ENCODE results near the gene CFAP74. TPM values are rescaled to one million over a fixed set of nuclear protein-coding genes. Genes with fewer than 3 reads are reported as not detected.

The CFAP74 gene
- total RNA-seq, result not detected

- peaks cover 13% of the 10 kb centered on the region for H3K27me3 ChIP-seq (replicated peaks; ENCODE audit: insufficient read depth)
- no peaks in the 10 kb centered on the region for H3K4me1 ChIP-seq (ENCODE audit: control insufficient read depth in 1 of 2, low read depth in 2 of 2)
- H3K27ac ChIP-seq, result no peak within 1 kb of the TSS
- TF ChIP-seq CTCF (IDR thresholded peaks at IDR 0.05), result no peak
- ATAC-seq (ENCODE audit: insufficient number of reproducible peaks, low FRiP score, low read depth) (no peak), DNase-seq (ENCODE audit: low spot score) (no peak)
- H3K9me3 ChIP-seq, result no peaks in the 10 kb centered on the region
- no peaks in the 10 kb centered on the region for H3K36me3 ChIP-seq
- H3K4me3 ChIP-seq, result no peak within 1 kb of the TSS
Measured at GRCh38 chr1:2003541-2004131, at the start of gene CFAP74. TSS of gene CFAP74 (minus strand) at chr1:2003786. CDS start at chr1:1990956, 12,830 bp downstream.

DNA sequence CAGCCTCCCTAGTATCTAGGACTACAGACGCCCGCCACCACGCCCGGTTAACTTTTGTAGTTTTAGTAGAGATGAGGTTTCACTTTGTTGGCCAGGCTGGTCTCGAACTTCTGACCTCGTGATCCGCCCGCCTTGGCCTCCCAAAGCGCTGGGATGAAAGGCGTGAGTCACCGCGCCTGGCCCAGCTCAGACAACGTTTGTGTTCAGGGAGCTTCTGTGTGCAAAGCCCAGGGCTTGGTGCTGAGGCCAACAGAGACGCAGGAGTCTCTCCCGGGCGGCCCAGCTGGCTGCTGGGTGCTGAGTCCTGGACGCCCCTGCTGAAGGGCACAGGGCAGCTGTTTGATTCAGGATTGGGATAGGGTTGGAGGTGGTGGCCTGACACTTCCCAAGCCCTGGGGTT lies 49.6 kb upstream of the CFAP74 start:
- Histone ChIP-seq H3K4me3 (no peak overlapping the region), H3K27me3 (replicated peaks; ENCODE audit: insufficient read depth) (no peaks in the 10 kb centered on the region), H3K4me1 (ENCODE audit: control insufficient read depth in 1 of 2, low read depth in 2 of 2) (peaks cover 0 to 8% of the 10 kb centered on the region in 2 donors), H3K27ac (no peak overlapping the region), H3K36me3 (no peaks in the 10 kb centered on the region), H3K9me3 (no peaks in the 10 kb centered on the region)
- DNase-seq (ENCODE audit: low spot score) (no peak), ATAC-seq (ENCODE audit: insufficient number of reproducible peaks, low FRiP score, low read depth) (no peak)
- no peak for TF ChIP-seq CTCF (IDR thresholded peaks at IDR 0.05)

- H3K27ac ChIP-seq, result no peak overlapping the region
- H3K27me3 ChIP-seq (replicated peaks; ENCODE audit: insufficient read depth), result no peaks in the 10 kb centered on the region
- TF ChIP-seq CTCF (IDR thresholded peaks at IDR 0.05), result no peak
- peaks cover 0 to 8% of the 10 kb centered on the region in 2 donors for H3K4me1 ChIP-seq (ENCODE audit: control insufficient read depth in 1 of 2, low read depth in 2 of 2)
- H3K9me3 ChIP-seq, result no peaks in the 10 kb centered on the region
- no peaks in the 10 kb centered on the region for H3K36me3 ChIP-seq
- ATAC-seq (ENCODE audit: insufficient number of reproducible peaks, low FRiP score, low read depth) (no peak), DNase-seq (ENCODE audit: low spot score) (no peak)
- H3K4me3 ChIP-seq, result no peak overlapping the region
Measured at GRCh38 chr1:2052756-2053155, 49.2 kb upstream of the CFAP74 start.

DNA sequence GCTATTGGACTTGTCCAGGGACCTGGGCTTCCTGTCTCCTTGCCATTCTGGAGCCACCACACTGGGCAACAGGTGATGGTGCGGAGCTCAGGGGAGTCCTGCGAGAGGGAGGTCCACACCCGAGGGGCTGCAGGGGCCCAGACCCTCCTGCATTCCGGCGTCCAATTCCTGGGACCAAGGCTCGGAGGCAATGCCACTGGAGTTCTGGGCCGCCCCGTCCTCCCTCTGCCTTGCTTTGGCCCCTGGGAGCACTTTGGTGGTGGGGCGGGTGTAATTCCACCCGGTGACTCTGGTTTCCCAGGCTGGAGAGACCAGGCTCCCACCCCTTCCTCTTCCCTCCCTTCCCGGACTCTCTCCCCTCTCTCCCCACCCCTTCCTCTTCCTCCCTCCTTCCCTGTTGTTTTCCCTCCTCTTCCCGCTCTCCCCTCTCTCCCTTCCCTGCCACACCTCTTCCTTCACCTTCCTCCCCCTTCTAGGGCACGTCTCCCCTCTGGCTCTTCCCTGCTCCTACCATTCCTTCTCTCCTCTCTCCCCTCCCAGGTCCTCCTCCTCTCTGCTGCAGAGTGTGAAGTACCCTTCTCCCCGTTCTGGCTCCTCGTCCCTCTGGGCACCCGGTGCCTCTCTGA lies 48.6 kb upstream of the CFAP74 start:
- ATAC-seq (ENCODE audit: insufficient number of reproducible peaks, low FRiP score, low read depth) (no peak), DNase-seq (ENCODE audit: low spot score) (no peak)
- Histone ChIP-seq H3K27me3 (replicated peaks; ENCODE audit: insufficient read depth) (no peaks in the 10 kb centered on the region), H3K27ac (no peak overlapping the region), H3K9me3 (no peaks in the 10 kb centered on the region), H3K4me1 (ENCODE audit: control insufficient read depth in 1 of 2, low read depth in 2 of 2) (peaks cover 0 to 8% of the 10 kb centered on the region in 2 donors), H3K36me3 (no peaks in the 10 kb centered on the region), H3K4me3 (no peak overlapping the region)
- no peak for TF ChIP-seq CTCF (IDR thresholded peaks at IDR 0.05)

DNA sequence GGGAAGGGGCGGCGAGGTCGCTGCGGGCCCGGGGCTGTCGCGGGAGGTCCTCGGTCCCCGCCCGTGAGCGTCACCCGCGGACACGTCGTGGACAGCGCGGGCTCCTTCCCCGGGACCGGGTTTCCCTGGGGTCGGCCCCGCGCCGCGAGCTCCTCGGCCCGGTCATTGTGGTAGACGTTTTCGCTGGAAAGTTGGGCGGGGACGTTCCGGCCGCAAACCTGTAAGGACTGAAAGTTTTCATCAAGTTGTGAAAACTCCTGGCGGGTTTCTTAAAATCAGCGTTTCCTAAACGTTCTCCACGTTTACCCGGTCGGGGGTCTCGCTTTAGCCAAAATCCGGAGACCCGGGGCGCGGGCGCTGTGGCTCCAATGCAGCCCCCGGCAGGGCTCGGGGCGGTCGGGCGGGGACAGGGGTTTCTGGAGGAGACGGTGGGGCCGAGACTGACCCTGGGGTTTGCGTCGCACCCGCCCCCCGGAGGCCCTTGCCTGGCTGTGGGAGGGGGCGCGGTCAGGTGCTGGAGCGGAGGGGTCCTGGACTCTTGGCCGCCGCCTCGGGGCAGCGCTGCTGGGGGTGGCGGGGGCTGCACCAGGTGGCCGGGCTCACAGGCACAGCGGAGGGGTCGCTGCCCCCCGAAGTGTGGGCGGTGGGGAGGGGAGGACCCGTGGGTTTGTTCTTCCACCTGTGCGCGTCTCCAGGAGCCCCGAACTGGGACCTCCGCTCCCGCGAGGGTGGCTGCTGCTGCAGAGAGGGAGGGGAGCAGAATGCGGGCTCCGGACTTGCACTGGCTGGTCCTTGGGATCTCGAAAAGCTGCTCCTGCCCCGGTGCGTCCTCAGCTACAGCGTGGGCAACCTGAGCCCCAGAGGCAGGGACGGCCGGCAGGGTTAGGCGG lies 47.5 kb upstream of the CFAP74 start:
- DNase-seq (ENCODE audit: low spot score) (no peak), ATAC-seq (ENCODE audit: insufficient number of reproducible peaks, low FRiP score, low read depth) (no peak)
- Histone ChIP-seq H3K27ac (no peak overlapping the region), H3K4me1 (ENCODE audit: control insufficient read depth in 1 of 2, low read depth in 2 of 2) (peaks cover 0 to 8% of the 10 kb centered on the region in 2 donors), H3K9me3 (no peaks in the 10 kb centered on the region), H3K36me3 (no peaks in the 10 kb centered on the region), H3K27me3 (replicated peaks; ENCODE audit: insufficient read depth) (no peaks in the 10 kb centered on the region), H3K4me3 (peak overlapping the region; percentile 68)
- no peak for TF ChIP-seq CTCF (IDR thresholded peaks at IDR 0.05)

All from thoracic aorta (tissue), 2 donors.